Esophagus squamous epithelium (tissue), 5 donors: ENCODE results near the gene SRPRB. TPM values are rescaled to one million over a fixed set of nuclear protein-coding genes. Genes with fewer than 3 reads are reported as not detected.

ENCODE experiments used
- DNase-seq: peaks from one replicate; lab custom pipeline; 2025; lab: John Stamatoyannopoulos, UW
- H3K27ac ChIP-seq, 4 donors: fragments of 200-600 bp; sonication (generic); one replicate each; pipeline ENCODE4 v1.5.1; 2016 to 2019; ENCODE audit warnings: mild to moderate bottlenecking in 1 of 4
- H3K27me3 ChIP-seq, 4 donors: fragments of 200-600 bp; sonication (generic); 1 replicate in 3 of 4; 2 replicates in 1 of 4; pipeline versions ENCODE4 v1.5.1 to v1.6.0; 2017 to 2021; ENCODE audit warnings: antibody characterized with exemption in 1 of 4
- H3K36me3 ChIP-seq, 3 donors: fragments of 200-600 bp; sonication (generic); one replicate each; pipeline ENCODE4 v1.5.1; 2016 to 2019
- H3K4me1 ChIP-seq, 3 donors: fragments of 200-600 bp; sonication (generic); one replicate each; pipeline ENCODE4 v1.5.1; 2017 to 2019
- H3K4me3 ChIP-seq, 4 donors: fragments of 200-600 bp; sonication (generic); 1 replicate in 3 of 4; 2 replicates in 1 of 4; pipeline ENCODE4 v1.5.1; 2016 to 2019; ENCODE audit warnings: mild to moderate bottlenecking in 2 of 4, moderate library complexity in 1 of 4
- H3K9me3 ChIP-seq, 3 donors: fragments of 200-600 bp; sonication (generic); one replicate each; pipeline ENCODE4 v1.5.1; 2016 to 2019
- POLR2A ChIP-seq, 4 donors: fragments of 450-650 bp; IDR thresholded peaks; one replicate each; pipeline ENCODE4 v1.6.1; 2017; ENCODE audit warnings: antibody characterized with exemption in 4 of 4, mild to moderate bottlenecking in 4 of 4, moderate library complexity in 3 of 4
- WGBS, 2 donors: methylation state at CpG; one replicate each; pipeline ENCODE4 v1.1.5; 2018; 5-methylcytosine and 5-hydroxymethylcytosine counted together
- intact Hi-C: fragments of 100-400 bp; cut with DNase I; formaldehyde crosslinking; loops from one replicate; pipeline ENCODE4 v1.15.0; 2022
- total RNA-seq, 4 donors: library from RNA; depleted of rRNA; stranded (reverse); fragments of >200 nt; gene quantifications; one replicate each; pipeline ENCODE4 v1.1.0, GENCODE V29; 2016
- TF ChIP-seq, protein P1 (sequence below), 6 experiments: fragments of 450-650 bp in 4 of 6; fragments of 200-600 bp in 2 of 6; sonication (generic) in 2 of 6; IDR thresholded peaks; one replicate each; pipeline ENCODE4 v1.5.1; 2016 to 2019; ENCODE audit warnings: antibody characterized with exemption in 6 of 6, mild to moderate bottlenecking in 4 of 6, moderate library complexity in 4 of 6
- donor health status: DM: yes; HTN: yes; CAD: no.

Gene SRPRB
- total RNA-seq, 4 donors from 2014 or later: 25.1 to 107 (median 44.1) TPM

DNA sequence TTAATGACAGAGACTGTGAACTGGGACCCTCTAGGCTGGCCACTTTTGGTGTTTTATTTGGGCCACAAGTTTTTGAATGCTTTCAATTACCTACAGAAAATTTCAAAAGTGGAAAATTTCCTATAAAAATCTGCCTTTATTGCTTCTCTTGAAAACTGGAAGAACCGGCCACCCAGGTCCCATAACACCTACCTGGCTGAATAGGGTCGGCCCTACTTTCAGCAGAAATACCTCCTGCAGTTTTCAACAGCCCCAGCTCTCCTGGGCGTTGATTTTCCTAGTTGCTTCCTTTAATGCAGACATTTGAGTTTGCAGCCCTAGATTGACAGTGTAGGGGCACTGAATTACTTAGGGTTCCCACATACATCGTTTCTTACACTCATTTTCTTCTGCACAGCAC, 719 bp upstream of the SRPRB start:
- peaks cover 10 to 30% (median 16%) of the 10 kb centered on the region in 3 donors for H3K4me1 ChIP-seq
- peaks cover 0 to 26% (median 0%) of the 10 kb centered on the region in 3 donors for H3K36me3 ChIP-seq
- TF ChIP-seq, protein P1, sequence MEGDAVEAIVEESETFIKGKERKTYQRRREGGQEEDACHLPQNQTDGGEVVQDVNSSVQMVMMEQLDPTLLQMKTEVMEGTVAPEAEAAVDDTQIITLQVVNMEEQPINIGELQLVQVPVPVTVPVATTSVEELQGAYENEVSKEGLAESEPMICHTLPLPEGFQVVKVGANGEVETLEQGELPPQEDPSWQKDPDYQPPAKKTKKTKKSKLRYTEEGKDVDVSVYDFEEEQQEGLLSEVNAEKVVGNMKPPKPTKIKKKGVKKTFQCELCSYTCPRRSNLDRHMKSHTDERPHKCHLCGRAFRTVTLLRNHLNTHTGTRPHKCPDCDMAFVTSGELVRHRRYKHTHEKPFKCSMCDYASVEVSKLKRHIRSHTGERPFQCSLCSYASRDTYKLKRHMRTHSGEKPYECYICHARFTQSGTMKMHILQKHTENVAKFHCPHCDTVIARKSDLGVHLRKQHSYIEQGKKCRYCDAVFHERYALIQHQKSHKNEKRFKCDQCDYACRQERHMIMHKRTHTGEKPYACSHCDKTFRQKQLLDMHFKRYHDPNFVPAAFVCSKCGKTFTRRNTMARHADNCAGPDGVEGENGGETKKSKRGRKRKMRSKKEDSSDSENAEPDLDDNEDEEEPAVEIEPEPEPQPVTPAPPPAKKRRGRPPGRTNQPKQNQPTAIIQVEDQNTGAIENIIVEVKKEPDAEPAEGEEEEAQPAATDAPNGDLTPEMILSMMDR (IDR thresholded peaks at IDR 0.05): no peak
- no peak for TF ChIP-seq POLR2A (IDR thresholded peaks at IDR 0.05)
- peak overlapping the region in 2 of 4 donors; percentile 78 to 87 for H3K27ac ChIP-seq
- 48 to 67% methylated on average over 4 of the region's 4 CpGs for WGBS, 2 donors
- no peaks in the 10 kb centered on the region for H3K27me3 ChIP-seq
- DNase-seq: no peak
- no peaks in the 10 kb centered on the region for H3K9me3 ChIP-seq
- peak overlapping the region; percentile 86 to 99 (median 90) for H3K4me3 ChIP-seq
- intact Hi-C loops: no loop called here

DNA sequence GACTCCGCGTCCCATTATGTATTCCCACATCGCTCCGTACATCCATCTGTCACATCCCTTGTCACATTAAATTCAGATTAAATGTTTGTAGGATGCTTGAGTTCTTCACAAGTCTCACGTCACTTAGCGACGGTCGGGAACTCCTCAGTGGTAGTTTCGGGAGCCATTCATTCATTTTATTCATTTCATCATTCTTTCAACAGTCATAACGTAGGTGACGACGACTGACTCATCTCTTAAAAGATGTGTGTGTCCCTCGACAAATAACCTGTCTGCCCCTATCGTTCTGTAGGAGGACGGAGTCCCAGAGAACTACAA, 272 bp upstream of the SRPRB start:
- TF ChIP-seq POLR2A (IDR thresholded peaks at IDR 0.05): no peak
- TF ChIP-seq, protein P1 (IDR thresholded peaks at IDR 0.05): no peak
- intact Hi-C loops: no loop called here
- H3K27me3 ChIP-seq: no peaks in the 10 kb centered on the region
- peaks cover 0 to 30% (median 0%) of the 10 kb centered on the region in 3 donors for H3K36me3 ChIP-seq
- H3K27ac ChIP-seq: peak overlapping the region in 3 of 4 donors; percentile 78 to 87 (median 84)
- WGBS, 2 donors: 4 to 13% methylated on average over 13 of the region's 15 CpGs
- peak overlapping the region; percentile 86 to 99 (median 90) for H3K4me3 ChIP-seq
- no peaks in the 10 kb centered on the region for H3K9me3 ChIP-seq
- DNase-seq: no peak
- peaks cover 10 to 28% (median 16%) of the 10 kb centered on the region in 3 donors for H3K4me1 ChIP-seq

DNA sequence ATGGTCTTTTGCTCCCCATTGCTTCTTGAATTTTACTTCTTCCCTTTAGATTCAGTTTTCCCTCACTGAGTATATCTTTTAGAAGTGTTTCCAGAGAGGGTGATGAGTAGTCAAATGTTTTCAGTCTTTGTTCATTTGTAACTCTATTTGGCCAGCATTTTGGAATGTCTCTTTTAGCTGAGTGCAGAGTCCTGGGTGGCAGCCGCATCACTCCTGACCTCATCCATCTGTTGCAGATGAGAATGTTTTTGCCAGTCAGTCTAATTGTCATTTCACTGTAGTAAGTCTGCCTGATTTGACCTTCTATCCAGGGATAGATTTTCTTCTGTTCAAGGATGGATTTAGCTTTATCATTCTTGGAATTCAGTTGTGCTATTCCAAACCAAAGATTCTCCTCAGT, 7.3 kb downstream of the SRPRB start:
- Histone ChIP-seq H3K9me3 (no peaks in the 10 kb centered on the region), H3K36me3 (peaks cover 0 to 100% (median 14%) of the 10 kb centered on the region in 3 donors), H3K4me3 (no peak overlapping the region), H3K27me3 (no peaks in the 10 kb centered on the region), H3K27ac (no peak overlapping the region), H3K4me1 (peaks cover 0 to 3% (median 0%) of the 10 kb centered on the region in 3 donors)
- intact Hi-C loops: no loop called here
- TF ChIP-seq POLR2A (IDR thresholded peaks at IDR 0.05): no peak
- TF ChIP-seq, protein P1 (IDR thresholded peaks at IDR 0.05): no peak
- 86 to 90% methylated on average over 1 of the region's 1 CpG for WGBS, 2 donors
- no peak for DNase-seq

DNA sequence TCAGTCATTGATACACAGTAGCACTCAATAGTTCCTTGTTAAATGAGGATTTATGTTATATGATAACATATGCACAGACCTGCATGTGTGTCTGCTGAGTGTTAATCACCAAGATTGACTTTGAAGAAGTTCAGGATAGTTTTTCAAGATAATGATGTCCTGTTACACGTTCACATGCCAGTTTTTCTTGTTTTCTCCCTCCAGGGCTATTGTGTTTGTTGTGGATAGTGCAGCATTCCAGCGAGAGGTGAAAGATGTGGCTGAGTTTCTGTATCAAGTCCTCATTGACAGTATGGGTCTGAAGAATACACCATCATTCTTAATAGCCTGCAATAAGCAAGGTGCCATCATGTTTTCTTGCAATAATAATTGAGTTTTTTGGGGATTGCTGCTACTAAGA, 9.8 kb downstream of the SRPRB start:
- no peaks in the 10 kb centered on the region for H3K9me3 ChIP-seq
- no peak overlapping the region for H3K27ac ChIP-seq
- H3K4me1 ChIP-seq: peaks cover 0 to 20% (median 9%) of the 10 kb centered on the region in 3 donors
- H3K27me3 ChIP-seq: no peaks in the 10 kb centered on the region
- intact Hi-C loops: no loop called here
- DNase-seq: no peak
- H3K4me3 ChIP-seq: no peak overlapping the region
- 61 to 77% methylated on average over 2 of the region's 2 CpGs for WGBS, 2 donors
- peaks cover under 1 to 92% (median 14%) of the 10 kb centered on the region in 3 donors for H3K36me3 ChIP-seq
- TF ChIP-seq POLR2A (IDR thresholded peaks at IDR 0.05): no peak
- TF ChIP-seq, protein P1 (IDR thresholded peaks at IDR 0.05): no peak

DNA sequence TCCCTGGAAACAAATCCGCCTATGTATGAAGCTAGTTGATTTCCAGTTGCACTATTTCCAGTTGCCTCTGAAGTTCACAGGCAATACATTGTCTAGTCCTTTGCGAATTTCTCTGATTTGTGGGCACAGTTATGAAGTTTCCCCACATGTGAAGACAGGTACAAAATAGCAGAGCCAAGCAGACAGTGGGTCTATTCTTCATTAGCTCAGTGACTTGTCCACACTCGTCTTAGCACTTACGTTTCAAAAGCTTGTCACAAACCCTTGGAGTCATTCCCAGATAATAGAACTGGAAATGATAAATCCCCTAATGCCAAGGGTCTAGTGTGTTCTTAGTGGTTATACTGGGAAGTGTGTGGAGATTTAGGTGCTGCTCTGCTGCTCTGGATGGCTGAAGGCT, 14.5 kb downstream of the SRPRB start:
- intact Hi-C loops: loop anchor here (5.0 to 10.0 kb wide), 2 partner anchors 107 to 155 kb away; partner anchors contain the start of gene TOPBP1
- Histone ChIP-seq H3K27ac (peak overlapping the region in 3 of 4 donors; percentile 16 to 45 (median 20)), H3K27me3 (no peaks in the 10 kb centered on the region), H3K9me3 (no peaks in the 10 kb centered on the region), H3K4me3 (no peak overlapping the region), H3K4me1 (peaks cover 0 to 35% (median 19%) of the 10 kb centered on the region in 3 donors), H3K36me3 (peaks cover 13 to 92% (median 18%) of the 10 kb centered on the region in 3 donors)
- no peak for DNase-seq
- WGBS, 2 donors: 39 to 52% methylated on average over 4 of the region's 4 CpGs
- TF ChIP-seq, protein P1 (IDR thresholded peaks at IDR 0.05): peak in 1 of 6 experiments; percentile 7
- no peak for TF ChIP-seq POLR2A (IDR thresholded peaks at IDR 0.05)
